Measurements from ENCODE around the gene TMEM19. TPM values are rescaled to one million over a fixed set of nuclear protein-coding genes. Genes with fewer than 3 reads are reported as not detected.

The TMEM19 gene
- total RNA-seq, 1 experiment from 2014 or later = 17.3 TPM

DNA sequence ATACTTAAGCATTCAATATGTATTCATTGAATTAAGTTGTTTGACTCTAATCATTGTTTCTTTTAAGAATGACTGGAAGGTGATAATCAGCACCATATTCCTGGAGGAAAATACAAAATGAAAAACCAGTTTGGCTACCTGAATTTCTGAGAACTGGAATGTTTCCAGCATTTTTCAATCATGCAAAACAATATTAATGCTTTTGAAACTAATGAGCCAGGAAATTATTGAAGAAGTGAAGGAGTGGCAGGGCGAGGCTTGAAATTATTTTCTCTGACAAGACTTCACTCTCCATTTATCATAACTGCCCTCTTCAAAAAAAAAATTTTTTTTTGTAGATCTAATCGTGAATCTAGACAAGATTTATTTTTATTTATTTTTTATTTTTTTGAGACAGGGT lies 19.0 kb downstream of the TMEM19 start:
- Histone ChIP-seq H3K4me1 (ENCODE audit: insufficient read depth, low read length) (no peaks in the 10 kb centered on the region), H3K14ac (ENCODE audit: insufficient read depth, low read length) (no peak overlapping the region), H2BK15ac (ENCODE audit: low read depth, low read length) (no peak overlapping the region), H2BK20ac (ENCODE audit: low read depth, low read length, poor library complexity, severe bottlenecking) (no peak overlapping the region), H3K79me1 (ENCODE audit: insufficient read depth, low read depth, low read length, poor library complexity, severe bottlenecking) (no peaks in the 10 kb centered on the region), H3K9ac (ENCODE audit: extremely low read depth, insufficient read length, low read length) (no peak overlapping the region), H2BK12ac (ENCODE audit: insufficient read length, low read depth, low read length) (no peak overlapping the region), H3K27ac (ENCODE audit: insufficient read length, low read depth, low read length) (no peak overlapping the region), H3K4me2 (ENCODE audit: insufficient read depth, insufficient read length, low read length) (no peak overlapping the region), H3K18ac (ENCODE audit: insufficient read length, low read depth, low read length) (no peak overlapping the region), H3K4ac (ENCODE audit: low read depth, low read length) (no peak overlapping the region), H2AK5ac (ENCODE audit: insufficient read length, low read length) (no peak overlapping the region), H4K20me1 (ENCODE audit: control insufficient read depth, insufficient read depth, insufficient read length) (no peaks in the 10 kb centered on the region), H4K91ac (ENCODE audit: insufficient read length, low read depth, low read length) (no peak overlapping the region), H2AFZ (ENCODE audit: low read length) (no peak overlapping the region), H3K79me2 (ENCODE audit: insufficient read depth, low read length) (no peaks in the 10 kb centered on the region), H4K5ac (ENCODE audit: insufficient read length, low read depth, low read length) (no peak overlapping the region), H3T11ph (ENCODE audit: low read length) (no peak overlapping the region), H2BK120ac (ENCODE audit: low read depth, low read length, poor library complexity, severe bottlenecking) (no peak overlapping the region), H3K56ac (ENCODE audit: insufficient read length, low read depth, low read length) (no peak overlapping the region), H2BK5ac (ENCODE audit: insufficient read length, low read length) (no peak overlapping the region), H3K9me3 (ENCODE audit: control insufficient read depth, low read depth, low read length) (no peaks in the 10 kb centered on the region), H3K23me2 (ENCODE audit: insufficient read length, low read depth, low read length, poor library complexity, severe bottlenecking) (no peaks in the 10 kb centered on the region), H3K27me3 (ENCODE audit: insufficient read depth, low read length) (no peaks in the 10 kb centered on the region), H4K8ac (replicated peaks; ENCODE audit: insufficient read length, low read depth, low read length) (no peak overlapping the region), H3K23ac (ENCODE audit: insufficient read length, low read depth, low read length) (no peak overlapping the region)
- Mint-ChIP-seq H3K4me3 (no peak overlapping the region), H3K27me3 (ENCODE audit: low read depth) (no peaks in the 10 kb centered on the region), H3K27ac (no peak overlapping the region), H3K36me3 (ENCODE audit: insufficient read depth in 1 of 3, low read depth in 3 of 3) (peaks cover 0 to 8% (median 4%) of the 10 kb centered on the region in 3 experiments; a peak in 6 of 7 replicates), H3K9me3 (no peaks in the 10 kb centered on the region), H3K4me1 (peaks cover 9 to 11% of the 10 kb centered on the region in 2 experiments; a peak in 3 of 4 replicates)
- DNase-seq = no peak
- WGBS (ENCODE audit: extremely low coverage, insufficient read length, low lambda C conversion rate) = no CpG with 5 or more reads among the region's 2 CpGs
- TF ChIP-seq CTCF (conservative IDR thresholded peaks at IDR 0.05) = no peak
